HG02981 (cell line): ENCODE results near the gene SPG11.

ENCODE experiments used
- ATAC-seq: cut with Tn5 transposase; IDR thresholded peaks from one replicate; pipeline ENCODE4 v1.9.1; 2021; ENCODE audit warnings: mild to moderate bottlenecking, moderate library complexity; ENCODE audit not compliant: unreplicated experiment

Gene SPG11

DNA sequence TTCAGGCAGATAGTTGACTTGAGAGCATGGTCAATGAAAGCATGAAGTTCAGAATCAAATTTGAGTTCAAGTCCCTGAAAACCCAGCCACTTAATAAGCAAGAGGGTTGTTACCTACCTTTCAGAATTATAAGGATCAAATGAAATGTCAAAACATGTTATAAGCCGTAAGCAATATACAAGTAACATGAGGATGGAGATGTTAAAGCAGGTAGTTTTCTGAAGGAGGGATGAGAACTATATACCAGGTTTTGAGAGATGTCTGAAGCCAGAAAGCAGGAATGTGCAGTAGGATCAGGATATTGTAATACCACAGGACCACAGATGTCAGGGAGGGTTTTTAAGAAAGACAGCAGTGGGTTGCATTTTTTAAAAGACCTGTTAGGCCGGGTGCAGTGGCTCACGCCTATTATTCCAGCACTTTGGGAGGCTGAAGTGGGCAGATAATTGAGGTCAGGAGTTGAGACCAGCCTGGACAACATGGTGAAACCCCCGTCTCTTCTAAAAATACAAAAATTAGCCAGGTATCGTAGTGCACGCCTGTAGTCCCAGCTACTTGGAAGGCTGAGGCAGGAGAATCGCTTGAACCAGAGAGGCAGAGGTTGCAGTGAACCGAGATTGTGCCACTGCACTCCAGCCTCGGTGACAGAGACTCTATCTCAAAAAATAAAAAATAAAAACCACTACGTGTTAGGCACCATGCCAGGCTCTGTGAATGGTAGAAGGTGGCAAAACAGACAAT, 133.4 kb downstream of the SPG11 start:
- ATAC-seq: no peak

- no peak for ATAC-seq
Measured at GRCh38 chr15:44527241-44527640, 136.2 kb downstream of the SPG11 start.

DNA sequence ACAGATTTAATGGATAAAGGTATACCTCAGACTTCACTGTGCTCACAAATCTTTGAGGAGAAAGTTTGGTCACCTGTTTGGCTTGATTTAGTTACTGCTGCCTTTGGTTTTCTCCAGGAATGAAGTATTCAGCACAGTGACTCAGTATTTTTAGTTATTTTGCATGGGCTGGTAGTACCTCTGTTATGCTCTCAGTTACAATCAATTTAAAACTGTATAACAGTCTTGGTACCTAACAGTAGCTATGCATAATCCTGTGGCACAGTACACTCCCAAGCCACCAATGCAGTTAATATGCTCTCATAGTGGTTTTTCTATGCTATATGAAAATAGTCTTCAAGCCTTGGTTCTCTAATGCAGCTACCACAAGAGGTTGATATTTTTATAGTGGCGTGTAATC, 138.4 kb downstream of the SPG11 start:
- ATAC-seq: no peak

GRCh38 chr15:44519537-44519936, 143.9 kb downstream of the SPG11 start:
- ATAC-seq: no peak

GRCh38 chr15:44516436-44516835, 147.0 kb downstream of the SPG11 start:
- ATAC-seq: no peak
